Jurkat, Clone E6-1 (cell line): ENCODE results near the gene PLOD2.

Source experiments
- DNase-seq: peaks from one replicate; pipeline ENCODE4 v3.0.0-alpha.2; 2011; ENCODE audit warnings: low read depth, low spot score
- H3K4me3 ChIP-seq: 2 replicates; pipeline ENCODE4 v1.5.1; 2011; ENCODE audit warnings: mild to moderate bottlenecking, low read length, control low read depth, moderate library complexity

The PLOD2 gene

GRCh38 chr3:146152834-146153233, 8.2 kb downstream of the PLOD2 start:
- H3K4me3 ChIP-seq = no peak overlapping the region
- DNase-seq = no peak

GRCh38 chr3:146148468-146148931, 12.5 kb downstream of the PLOD2 start:
- H3K4me3 ChIP-seq = no peak overlapping the region
- no peak for DNase-seq

- no peak overlapping the region for H3K4me3 ChIP-seq
- no peak for DNase-seq
Measured at GRCh38 chr3:146145642-146146041, 15.3 kb downstream of the PLOD2 start.

- no peak for DNase-seq
- H3K4me3 ChIP-seq = no peak overlapping the region
Measured at GRCh38 chr3:146142757-146143156, 18.2 kb downstream of the PLOD2 start.

GRCh38 chr3:146139586-146140110, 21.3 kb downstream of the PLOD2 start:
- H3K4me3 ChIP-seq = no peak overlapping the region
- DNase-seq = no peak

GRCh38 chr3:146138902-146139301, 22.1 kb downstream of the PLOD2 start:
- H3K4me3 ChIP-seq = no peak overlapping the region
- DNase-seq = no peak

- H3K4me3 ChIP-seq = no peak overlapping the region
- no peak for DNase-seq
Measured at GRCh38 chr3:146136647-146137046, 24.3 kb downstream of the PLOD2 start.

- H3K4me3 ChIP-seq = no peak overlapping the region
Measured at GRCh38 chr3:146134348-146135117, 26.5 kb downstream of the PLOD2 start.

GRCh38 chr3:146133441-146133840, 27.5 kb downstream of the PLOD2 start:
- no peak overlapping the region for H3K4me3 ChIP-seq
- DNase-seq = no peak

More at GRCh38 chr3:146134348-146135117, 26.5 kb downstream of the PLOD2 start:
- no peak for DNase-seq

- no peak overlapping the region for H3K4me3 ChIP-seq
- DNase-seq = no peak
Measured at GRCh38 chr3:146131616-146132410, 29.2 kb downstream of the PLOD2 start.

- DNase-seq = no peak
- H3K4me3 ChIP-seq = no peak overlapping the region
Measured at GRCh38 chr3:146130881-146131371, 30.1 kb downstream of the PLOD2 start.

GRCh38 chr3:146129750-146130149, 31.2 kb downstream of the PLOD2 start:
- no peak overlapping the region for H3K4me3 ChIP-seq
- DNase-seq = no peak

GRCh38 chr3:146128939-146129338, 32.0 kb downstream of the PLOD2 start:
- no peak for DNase-seq
- H3K4me3 ChIP-seq = no peak overlapping the region

GRCh38 chr3:146128179-146128578, 32.8 kb downstream of the PLOD2 start:
- no peak for DNase-seq
- no peak overlapping the region for H3K4me3 ChIP-seq

- no peak for DNase-seq
- H3K4me3 ChIP-seq = no peak overlapping the region
Measured at GRCh38 chr3:146125951-146126350, 35.0 kb downstream of the PLOD2 start.

GRCh38 chr3:146124126-146124801, 36.7 kb downstream of the PLOD2 start:
- DNase-seq = no peak
- no peak overlapping the region for H3K4me3 ChIP-seq

- H3K4me3 ChIP-seq = no peak overlapping the region
- DNase-seq = no peak
Measured at GRCh38 chr3:146117406-146118285, 43.3 kb downstream of the PLOD2 start.

- H3K4me3 ChIP-seq = no peak overlapping the region
- DNase-seq = no peak
Measured at GRCh38 chr3:146115619-146116018, 45.4 kb downstream of the PLOD2 start.
